GM18951 (cell line): ENCODE measurements around the gene CLEC4M.

ENCODE experiments used
- POLR2A ChIP-seq: IDR thresholded peaks from 4 replicates; pipeline ENCODE4 v1.6.1; 2011; ENCODE audit warnings: mild to moderate bottlenecking; ENCODE audit not compliant: insufficient read length, insufficient read depth; ENCODE audit errors: extremely low read depth
- in situ Hi-C: fragments of 300-500 bp; cut with MboI; formaldehyde crosslinking; loops from one replicate; pipeline ENCODE4 v1.12.0; 2022; ENCODE audit warnings: low sequenced_read_pairs, mixed read lengths, inconsistent platforms; ENCODE audit not compliant: unreplicated experiment

The CLEC4M gene

DNA sequence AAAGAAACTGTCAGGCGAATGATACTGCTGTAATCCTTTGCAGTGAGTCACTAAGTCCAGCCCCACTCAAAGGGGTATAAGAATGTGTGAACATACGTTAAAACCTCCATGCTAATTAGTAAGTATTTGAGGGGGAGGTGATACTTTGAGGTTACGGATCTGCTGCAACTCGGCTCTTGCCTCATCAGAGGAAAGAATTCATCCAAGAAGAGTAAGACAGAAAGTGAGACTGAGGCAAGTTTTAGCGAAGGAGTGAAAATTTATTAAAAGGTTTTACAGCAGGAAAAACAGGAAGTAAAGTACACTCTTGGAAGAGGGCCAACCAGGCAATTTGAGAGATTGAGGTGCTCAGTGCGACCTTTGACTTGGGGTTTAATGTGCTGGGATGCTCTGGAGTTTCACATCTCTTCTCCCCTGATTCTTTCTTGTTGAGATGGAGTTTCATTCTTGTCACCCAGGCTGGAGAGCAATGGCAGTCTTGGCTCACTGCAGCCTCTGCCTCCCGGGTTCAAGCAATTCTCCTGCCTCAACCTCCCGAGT, 9.8 kb downstream of the CLEC4M start:
- TF ChIP-seq POLR2A, result no peak
- in situ Hi-C loops, result no loop called here

GRCh38 chr19:7773841-7774240, 10.8 kb downstream of the CLEC4M start:
- TF ChIP-seq POLR2A, result no peak
- in situ Hi-C loops, result no loop called here

- in situ Hi-C loops, result no loop called here
- TF ChIP-seq POLR2A, result no peak
Observed at GRCh38 chr19:7775761-7776160, 12.7 kb downstream of the CLEC4M start.

DNA sequence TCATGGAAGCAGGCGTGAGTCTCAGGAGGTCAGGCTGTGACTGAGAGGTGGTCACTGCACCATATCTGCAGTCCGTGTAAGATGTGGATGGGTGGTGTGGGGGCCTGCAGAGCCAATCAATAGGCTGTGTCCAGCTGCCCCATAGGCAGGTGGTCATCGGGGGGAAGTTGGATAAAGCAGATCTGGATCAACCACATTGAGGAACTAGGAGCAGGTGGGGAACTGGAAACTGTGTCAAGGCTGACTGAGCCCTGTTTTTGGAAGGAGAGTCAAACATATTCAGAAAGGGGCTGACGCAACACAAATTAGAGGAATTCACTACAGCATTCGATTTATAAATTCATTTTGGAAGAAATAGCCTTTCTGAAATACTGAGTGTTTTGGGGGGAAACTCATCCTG, 15.0 kb downstream of the CLEC4M start:
- TF ChIP-seq POLR2A, result no peak
- in situ Hi-C loops, result no loop called here

GRCh38 chr19:7779631-7780486, 16.8 kb downstream of the CLEC4M start:
- TF ChIP-seq POLR2A, result no peak
- in situ Hi-C loops, result no loop called here

DNA sequence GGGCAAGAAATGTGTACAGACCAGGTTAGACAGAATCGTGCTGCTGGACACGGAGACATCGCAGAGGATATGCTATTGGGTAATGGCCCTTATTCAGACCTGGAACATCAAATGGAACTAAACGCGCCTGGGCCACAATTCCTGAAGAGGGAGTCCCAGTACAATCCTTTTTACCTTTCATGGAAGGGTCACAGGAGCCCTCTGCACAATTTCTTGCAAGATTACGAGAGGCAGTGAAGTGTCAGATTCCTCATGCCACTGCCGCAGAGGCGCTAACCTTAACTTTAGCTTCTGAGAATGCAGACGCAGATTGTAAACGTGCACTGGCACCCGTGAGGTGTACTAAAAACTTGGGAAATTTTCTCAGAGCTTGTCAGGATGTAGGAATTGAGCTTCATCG, 18.1 kb downstream of the CLEC4M start:
- no peak for TF ChIP-seq POLR2A
- in situ Hi-C loops, result no loop called here

DNA sequence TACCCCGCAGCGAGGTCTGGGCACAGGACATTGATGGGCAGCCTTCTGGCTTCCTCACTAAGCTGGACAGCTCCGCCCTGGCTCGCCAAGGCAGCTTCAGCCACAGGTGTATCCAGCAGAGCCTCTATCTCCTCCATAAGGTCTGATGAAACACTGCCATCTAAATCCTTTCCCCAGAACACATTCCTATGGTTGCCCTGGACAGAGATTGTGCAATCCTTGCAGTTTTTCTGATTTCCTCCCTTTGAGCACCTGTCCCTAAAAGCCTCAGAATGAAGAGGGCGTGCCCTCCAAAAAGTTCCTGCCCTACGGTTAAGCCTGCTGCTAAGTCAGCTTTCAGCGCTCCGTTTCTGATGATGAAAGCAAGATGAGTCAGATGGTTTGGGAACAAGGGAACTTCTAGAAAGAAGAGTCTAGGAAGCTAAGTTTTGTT, 21.0 kb downstream of the CLEC4M start:
- in situ Hi-C loops, result no loop called here
- TF ChIP-seq POLR2A, result no peak

- TF ChIP-seq POLR2A, result no peak
- in situ Hi-C loops, result no loop called here
Observed at GRCh38 chr19:7784856-7785255, 21.8 kb downstream of the CLEC4M start.

DNA sequence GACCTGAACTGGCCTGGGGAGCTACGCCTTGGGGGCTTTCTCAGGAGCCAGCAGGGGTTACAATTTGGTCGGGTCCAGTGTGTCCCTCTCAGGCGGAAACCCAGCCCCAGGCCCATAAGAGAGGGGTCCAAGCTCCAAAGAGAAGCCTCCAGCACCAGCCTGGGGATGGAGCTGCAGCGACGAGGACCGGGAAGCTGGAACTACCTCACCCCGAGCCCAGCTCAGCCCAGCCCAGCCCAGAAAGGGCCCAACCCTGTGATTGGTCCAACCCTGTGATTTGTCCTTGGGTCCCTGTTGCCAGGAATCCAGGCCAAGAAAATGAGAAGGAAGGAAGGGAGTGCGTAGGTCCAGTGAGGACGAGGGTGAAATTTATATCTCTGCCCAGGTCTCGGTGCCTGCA, 24.1 kb downstream of the CLEC4M start:
- TF ChIP-seq POLR2A, result no peak
- in situ Hi-C loops, result no loop called here

- no peak for TF ChIP-seq POLR2A
- in situ Hi-C loops, result no loop called here
Observed at GRCh38 chr19:7787602-7788177, 24.6 kb downstream of the CLEC4M start.

DNA sequence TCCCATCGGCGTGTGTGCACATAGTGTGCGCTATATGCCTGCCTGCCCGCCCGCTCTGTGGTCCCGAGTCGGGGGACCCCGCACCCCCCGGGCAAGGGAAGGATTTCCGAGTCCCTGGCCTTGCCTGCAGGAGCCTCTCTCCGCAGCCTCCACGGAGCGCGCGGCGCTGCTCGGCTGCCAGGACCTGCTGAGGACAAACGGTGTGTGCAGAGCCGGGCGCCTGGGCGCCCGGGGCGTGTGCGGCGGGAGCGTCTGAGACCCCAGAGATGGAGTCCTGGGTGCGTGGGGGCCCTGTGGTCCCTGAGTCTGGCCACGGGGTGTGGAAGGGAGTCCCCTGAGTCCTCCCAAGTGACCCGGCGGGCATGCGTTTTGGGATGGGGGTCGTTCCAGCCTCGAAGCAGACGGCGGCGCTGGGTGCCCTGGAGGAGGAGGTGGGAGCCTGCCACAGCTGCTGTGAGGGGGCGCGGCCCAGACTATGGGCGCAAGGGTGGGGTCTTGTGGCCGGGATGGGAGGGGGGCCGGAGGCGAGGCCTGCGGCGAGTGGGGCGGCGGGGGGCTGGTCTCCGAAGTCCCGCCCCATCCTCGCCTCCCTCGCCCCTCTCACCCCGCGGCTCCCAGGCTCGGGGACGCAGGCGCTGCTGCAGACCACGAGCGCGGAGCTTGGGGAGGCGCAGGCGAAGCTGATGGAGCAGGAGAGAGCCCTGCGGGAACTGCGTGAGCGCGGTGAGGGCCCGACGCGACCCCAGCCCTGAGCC, 25.3 kb downstream of the CLEC4M start:
- in situ Hi-C loops, result no loop called here
- TF ChIP-seq POLR2A, result no peak

GRCh38 chr19:7788933-7789323, 25.9 kb downstream of the CLEC4M start:
- TF ChIP-seq POLR2A, result no peak

GRCh38 chr19:7789447-7789846, 26.4 kb downstream of the CLEC4M start:
- TF ChIP-seq POLR2A, result no peak
- in situ Hi-C loops, result no loop called here

More at GRCh38 chr19:7788933-7789323, 25.9 kb downstream of the CLEC4M start:
- in situ Hi-C loops, result no loop called here

DNA sequence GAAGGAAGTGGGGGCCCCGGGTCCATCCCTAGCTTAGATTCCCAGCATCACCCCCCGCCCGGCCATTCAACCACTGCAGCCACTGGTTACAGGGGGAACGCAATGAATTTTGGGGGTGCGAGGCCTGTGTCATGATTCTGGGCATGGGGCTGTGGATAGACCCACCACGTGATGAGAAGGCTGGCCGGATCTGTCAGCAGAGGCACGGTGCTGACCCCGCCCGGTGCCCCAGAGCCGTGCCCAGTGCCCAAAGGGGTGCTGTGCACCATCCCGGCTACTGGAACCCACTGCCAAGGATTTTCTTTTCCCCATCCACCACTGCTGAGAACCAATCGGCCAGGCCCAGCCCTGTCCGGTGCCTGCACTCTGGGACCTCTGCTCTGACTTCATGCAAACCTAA, 27.4 kb downstream of the CLEC4M start:
- TF ChIP-seq POLR2A, result no peak
- in situ Hi-C loops, result loop anchor here (10.0 kb wide), 1 partner anchor 106 kb away; the partner anchor contains the start of gene TRAPPC5

GRCh38 chr19:7792281-7792680, 29.2 kb downstream of the CLEC4M start:
- in situ Hi-C loops, result loop anchor here (10.0 kb wide), 1 partner anchor 107 kb away; the partner anchor contains the start of gene TRAPPC5
- TF ChIP-seq POLR2A, result no peak

- in situ Hi-C loops, result loop anchor here (10.0 kb wide), 1 partner anchor 108 kb away; the partner anchor contains the start of gene TRAPPC5
Observed at GRCh38 chr19:7792701-7793100, 29.7 kb downstream of the CLEC4M start.
